H1 (cell line): ENCODE data around the gene OR52E2. TPM values are rescaled to one million over a fixed set of nuclear protein-coding genes. Genes with fewer than 3 reads are reported as not detected.

Experiments used
- CHD7 ChIP-seq: fragments of 300-600 bp; sonication (generic); IDR thresholded peaks from 2 replicates; pipeline ENCODE4 v1.7.1; 2012; ENCODE audit warnings: low read length, moderate library complexity, mild to moderate bottlenecking, inconsistent platforms; ENCODE audit not compliant: insufficient replicate concordance
- CREB1 ChIP-seq: IDR thresholded peaks from 2 replicates; pipeline ENCODE4 v1.6.1; 2012; ENCODE audit warnings: inconsistent platforms
- GABPA ChIP-seq: IDR thresholded peaks from 2 replicates; pipeline ENCODE4 v1.6.1; 2011; ENCODE audit warnings: mild to moderate bottlenecking, low read length, moderate library complexity, borderline replicate concordance; ENCODE audit not compliant: insufficient read depth
- KDM1A ChIP-seq: fragments of 200-600, 300-600 bp; sonication (generic); IDR thresholded peaks from 2 replicates; pipeline ENCODE4 v1.7.1; 2016; ENCODE audit warnings: mild to moderate bottlenecking, low read length, borderline replicate concordance
- MAFK ChIP-seq: IDR thresholded peaks from 2 replicates; pipeline ENCODE4 v1.6.1; 2012; ENCODE audit warnings: low read depth, mild to moderate bottlenecking, improper control_type of control experiment, low read length
- polyA plus RNA-seq, 7 experiments: library from polyadenylated mRNA; depleted of rRNA in 3 of 7; stranded (reverse) in 5 of 7; unstranded in 2 of 7; fragments of >200 nt in 5 of 7; fragments of 200-250 nt in 2 of 7; gene quantifications; 1 replicate in 5 of 7; 2 replicates in 1 of 7; 4 replicates in 1 of 7; pipeline versions ENCODE4 v1.2.1 to v1.2.3, GENCODE V29; 2011 to 2013; ENCODE audit warnings: missing spikeins in 2 of 7, mixed read lengths in 2 of 7
- total RNA-seq: library from RNA; stranded (reverse); fragmentation: NEBNext Ultra II Directional; extraction: Animal tissue kit (Norgen Biotek cat#: 25700); gene quantifications from 2 replicates; pipeline ENCODE4 v1.2.1, GENCODE V29; 2021
- TF ChIP-seq, protein P1 (sequence below): IDR thresholded peaks from 2 replicates; pipeline ENCODE4 v1.6.1; 2011; ENCODE audit warnings: low read depth, mild to moderate bottlenecking, low read length; ENCODE audit not compliant: insufficient read depth

OR52E2 gene
- total and polyA plus RNA-seq, 2 of the 8 experiments (the other 6 are each of a cell fraction or from before 2014, with no cell fraction given): not detected

- TF ChIP-seq GABPA: no peak
- no peak for TF ChIP-seq MAFK
- TF ChIP-seq KDM1A: no peak
- TF ChIP-seq CHD7: no peak
- no peak for TF ChIP-seq CREB1
- TF ChIP-seq, protein P1, sequence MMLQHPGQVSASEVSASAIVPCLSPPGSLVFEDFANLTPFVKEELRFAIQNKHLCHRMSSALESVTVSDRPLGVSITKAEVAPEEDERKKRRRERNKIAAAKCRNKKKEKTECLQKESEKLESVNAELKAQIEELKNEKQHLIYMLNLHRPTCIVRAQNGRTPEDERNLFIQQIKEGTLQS: no peak
Observed at GRCh38 chr11:5090668-5091067, 31.2 kb upstream of the OR52E2 start (continued).
